Fibroblast of the conjunctiva (primary cell): ENCODE measurements around the gene TMEM167B.
"Not testable (repeated sequence)": the region's sequence is repeated elsewhere in the genome, so short reads cannot be mapped to it uniquely, and the experiment has no call there.

Experiments used
- DNase-seq: peaks from one replicate; pipeline ENCODE4 v3.0.0-alpha.2; 2010; ENCODE audit warnings: low read depth

Gene TMEM167B

DNA sequence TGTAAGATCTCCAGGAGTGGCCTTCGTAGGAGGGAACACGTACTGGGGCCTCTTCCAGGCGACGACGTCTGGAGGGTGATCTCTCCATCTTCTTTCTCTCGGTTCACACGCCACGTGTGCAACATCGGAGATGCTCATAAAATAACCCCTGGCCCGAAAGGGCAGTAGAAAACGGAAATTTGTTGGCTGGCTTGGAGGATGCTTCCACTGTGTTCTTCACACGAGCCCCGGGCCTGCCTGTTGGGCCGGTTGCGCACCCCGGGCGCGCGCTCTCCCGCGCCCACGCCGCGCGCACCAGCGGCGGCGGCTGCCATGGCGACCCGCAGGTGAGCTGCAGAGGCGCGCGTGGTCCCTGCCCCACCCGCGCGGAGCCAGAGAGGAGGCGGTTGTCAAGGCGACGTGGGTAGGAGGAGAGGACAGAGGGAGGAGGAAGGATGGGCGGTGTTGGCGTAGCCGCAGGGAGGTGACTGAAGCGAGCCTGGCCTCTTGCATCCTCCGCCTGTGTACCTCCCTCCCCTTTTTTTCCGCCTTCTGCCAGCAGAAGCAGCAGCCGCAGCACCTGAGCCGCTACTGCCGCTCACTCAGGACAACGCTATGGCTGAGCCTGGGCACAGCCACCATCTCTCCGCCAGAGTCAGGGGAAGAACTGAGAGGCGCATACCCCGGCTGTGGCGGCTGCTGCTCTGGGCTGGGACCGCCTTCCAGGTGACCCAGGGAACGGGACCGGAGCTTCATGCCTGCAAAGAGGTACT is 23.2 kb downstream of the TMEM167B start, which contains the start of gene ELAPOR1:
ELAPOR1 (plus strand) TSS at position 526 of the 752 bp plus-strand sequence; CDS start at position 595, 69 bp downstream.
- no peak for DNase-seq

DNA sequence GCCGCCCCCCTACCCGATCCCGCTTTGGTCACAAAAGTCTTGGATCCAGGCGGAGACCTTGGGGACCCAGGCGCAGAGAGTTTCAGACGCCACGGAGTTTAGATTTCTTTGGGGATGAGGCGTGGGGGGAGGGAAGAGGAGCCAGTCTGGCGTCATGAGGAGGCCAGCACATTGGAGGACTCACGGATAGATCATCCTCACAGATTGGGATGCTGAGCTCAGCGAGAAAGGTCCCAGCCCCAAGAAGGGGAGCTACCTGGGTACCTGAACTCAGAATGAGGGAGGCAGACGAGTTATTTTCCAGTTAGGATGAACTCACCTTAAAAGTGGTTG is 23.7 kb downstream of the TMEM167B start:
- DNase-seq = no peak

DNA sequence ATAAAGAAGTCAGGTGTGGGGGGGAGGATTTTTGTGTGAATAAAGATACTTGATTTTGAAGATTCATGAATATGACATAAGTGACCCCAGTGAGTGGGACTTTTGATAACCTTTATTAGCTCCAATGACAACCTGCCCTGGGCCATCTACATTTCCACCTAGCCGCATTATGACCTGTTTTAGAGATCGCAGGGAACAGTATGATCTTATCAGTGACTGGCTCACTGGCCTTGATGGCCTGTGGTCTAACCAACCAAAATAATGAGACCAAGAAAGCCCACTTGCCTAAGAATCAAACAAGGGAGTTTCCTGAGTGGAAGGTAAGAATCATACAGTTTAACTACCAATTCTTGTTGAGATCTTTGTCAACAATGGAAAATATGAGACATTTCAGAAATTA is 25.1 kb downstream of the TMEM167B start:
- no peak for DNase-seq

DNA sequence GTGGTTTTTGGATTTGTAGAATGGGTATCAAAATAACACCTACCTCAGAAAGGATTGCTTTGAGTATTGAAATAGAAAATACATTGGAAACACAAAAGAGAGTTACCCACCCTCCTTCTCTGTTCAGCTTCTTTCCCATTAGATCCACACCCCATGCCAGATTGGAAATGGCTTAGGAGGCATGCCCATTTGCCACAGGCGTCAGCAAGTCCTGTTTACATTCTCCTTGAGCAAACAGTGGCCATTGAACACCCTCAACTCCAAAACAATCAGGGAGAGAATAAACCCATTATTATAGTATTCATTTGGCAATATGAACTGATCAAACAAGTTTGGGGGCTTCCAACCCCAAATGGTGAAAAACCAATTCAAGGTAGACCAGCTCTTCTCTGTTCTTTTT is 25.7 kb downstream of the TMEM167B start:
- DNase-seq = no peak

DNA sequence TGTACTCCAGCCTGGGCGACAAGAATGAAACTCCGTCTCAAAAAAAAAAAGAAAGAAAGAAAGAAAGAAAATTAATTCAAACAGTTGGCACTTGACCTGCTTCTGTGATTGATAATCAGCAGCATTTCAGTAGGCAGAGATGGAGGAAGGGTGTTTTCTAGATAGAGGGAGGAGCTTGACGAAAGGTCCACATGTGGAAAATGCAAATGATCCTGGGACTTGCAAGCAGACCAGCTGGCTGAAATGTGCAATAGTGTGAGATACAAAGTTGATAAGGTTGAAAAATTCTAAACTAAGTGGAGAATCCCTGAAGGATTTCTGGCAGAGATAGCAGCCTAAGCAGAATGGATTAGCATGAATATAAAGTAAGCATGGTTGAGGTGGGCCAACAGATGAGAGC is 27.5 kb downstream of the TMEM167B start:
- DNase-seq = no peak

DNA sequence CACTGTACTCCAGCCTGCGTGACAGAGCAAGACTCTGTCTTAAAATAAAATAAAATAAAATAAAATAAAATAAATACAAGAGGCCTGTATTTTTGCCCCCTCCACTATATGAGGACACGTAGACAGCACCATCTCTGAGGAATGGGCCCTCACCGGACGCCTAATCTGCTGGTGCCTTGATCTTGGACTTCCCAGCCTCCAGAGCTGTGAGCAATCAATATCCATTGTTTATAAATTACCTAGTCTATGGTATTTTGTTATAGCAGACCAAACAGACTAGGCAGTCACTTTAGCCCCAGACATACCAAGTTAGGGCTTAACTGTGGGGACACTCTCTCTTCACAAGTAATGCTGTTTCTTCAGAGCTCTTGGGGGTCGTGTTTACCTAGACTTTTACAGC is 29.8 kb downstream of the TMEM167B start:
- DNase-seq = no peak

DNA sequence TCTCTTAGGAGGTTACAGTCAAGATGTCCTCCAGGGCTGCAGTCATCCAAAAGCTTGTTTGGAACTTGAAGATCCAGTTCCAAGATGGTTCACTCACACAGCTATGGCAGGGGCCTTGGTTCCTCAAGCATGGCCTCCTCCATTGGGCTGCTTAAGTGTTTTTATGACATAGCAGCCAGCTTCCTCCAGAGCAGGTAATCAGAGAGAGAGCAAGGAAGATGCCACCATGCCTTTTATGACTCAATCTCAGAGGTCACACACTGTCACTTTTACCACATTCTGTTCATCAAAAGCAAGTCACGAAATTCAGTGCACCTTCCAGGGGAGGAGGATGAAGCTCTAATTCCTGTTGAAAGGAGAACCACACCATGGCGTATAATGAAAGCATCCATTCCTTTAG is 40.5 kb downstream of the TMEM167B start:
- no peak for DNase-seq

DNA sequence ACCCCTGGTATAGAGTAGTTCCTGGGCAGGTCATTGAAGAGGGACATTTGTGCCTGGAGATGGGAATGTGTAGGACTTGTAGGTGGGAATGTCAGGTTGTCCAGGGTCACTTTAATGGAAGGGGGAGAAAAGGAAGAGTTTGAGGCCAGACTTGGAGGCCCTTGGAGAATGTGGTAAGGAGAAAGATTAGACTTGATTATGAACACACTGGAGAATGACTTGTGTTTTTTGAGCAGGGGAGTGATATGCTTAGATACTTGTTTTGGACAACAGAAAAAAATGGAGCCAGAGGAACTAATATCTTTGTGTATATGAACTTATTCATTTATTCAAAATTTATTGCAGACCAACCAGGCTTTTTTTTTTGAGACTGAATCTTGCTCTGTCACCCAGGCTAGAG is 41.2 kb downstream of the TMEM167B start:
- no peak for DNase-seq

DNA sequence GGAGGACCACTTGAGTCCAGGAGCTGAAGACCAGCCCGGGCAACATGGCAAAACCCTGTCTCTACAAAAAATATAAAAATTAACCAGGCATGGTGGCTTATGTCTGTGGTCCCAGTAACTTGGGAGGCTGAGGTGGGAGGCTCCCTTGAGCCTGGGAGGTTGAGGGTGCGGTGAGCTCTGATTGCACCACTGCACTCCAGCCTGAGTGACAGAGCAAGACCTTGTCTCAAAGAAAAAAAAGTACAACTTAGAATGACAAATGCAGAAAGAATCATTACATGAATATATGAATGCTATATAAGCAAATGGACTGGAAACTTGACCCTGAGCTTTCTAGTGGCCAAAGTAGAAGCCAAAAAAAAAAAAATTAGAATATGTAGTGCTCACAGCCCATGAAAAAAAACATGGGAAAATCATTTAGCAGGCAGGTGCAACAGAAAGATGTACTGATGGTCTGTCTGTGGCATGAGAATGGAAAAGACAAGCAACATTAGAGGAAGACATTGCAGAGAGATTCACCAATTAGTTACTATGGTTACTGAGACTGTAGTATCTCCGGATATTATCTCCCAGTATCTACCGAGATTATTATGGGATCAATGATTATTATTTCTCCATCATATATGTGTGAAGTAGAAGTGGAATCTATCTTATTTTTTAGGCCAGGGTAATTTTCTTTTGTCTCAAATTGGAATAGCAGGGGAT is 42.6 kb downstream of the TMEM167B start:
- no peak for DNase-seq

DNA sequence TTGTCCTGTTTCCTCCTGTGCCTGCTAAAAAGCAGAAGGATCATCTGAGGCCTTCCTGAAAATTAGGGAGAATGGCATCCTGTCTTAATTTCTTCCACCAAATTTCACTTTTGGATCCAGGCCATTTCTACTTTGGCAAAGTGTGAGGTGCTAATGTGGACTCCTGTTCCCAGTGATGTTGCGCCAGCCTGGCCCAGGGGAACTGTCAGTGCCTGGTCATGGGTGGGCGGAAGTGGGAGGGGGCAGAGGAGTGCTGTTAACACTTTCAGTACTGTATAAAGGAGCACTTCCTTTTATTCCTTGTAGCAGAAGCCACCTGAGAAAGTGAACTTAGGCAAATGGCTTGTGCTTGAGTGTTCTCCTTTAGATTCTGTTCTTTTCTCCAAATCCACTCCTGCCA is 43.3 kb downstream of the TMEM167B start:
- no peak for DNase-seq

DNA sequence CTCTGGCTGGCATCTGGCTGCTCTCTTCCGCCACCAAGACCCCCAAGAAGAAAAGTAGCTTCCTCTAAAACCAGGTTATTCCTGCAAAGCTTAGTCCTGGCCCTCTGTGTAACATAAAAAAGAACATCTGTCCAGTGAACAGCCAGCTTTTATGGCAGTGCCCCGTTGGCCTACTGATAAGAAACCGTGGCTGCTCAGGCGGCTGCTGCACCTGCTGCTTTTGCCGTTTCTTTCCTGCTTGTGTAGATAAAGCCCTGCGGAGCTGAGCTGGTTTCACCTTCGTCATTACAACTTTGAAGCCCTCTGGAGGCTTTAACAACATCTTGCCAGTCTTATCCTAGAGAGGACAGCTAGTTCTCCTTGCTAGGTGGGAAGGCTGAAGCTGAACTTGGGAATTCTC is 43.9 kb downstream of the TMEM167B start:
- no peak for DNase-seq

DNA sequence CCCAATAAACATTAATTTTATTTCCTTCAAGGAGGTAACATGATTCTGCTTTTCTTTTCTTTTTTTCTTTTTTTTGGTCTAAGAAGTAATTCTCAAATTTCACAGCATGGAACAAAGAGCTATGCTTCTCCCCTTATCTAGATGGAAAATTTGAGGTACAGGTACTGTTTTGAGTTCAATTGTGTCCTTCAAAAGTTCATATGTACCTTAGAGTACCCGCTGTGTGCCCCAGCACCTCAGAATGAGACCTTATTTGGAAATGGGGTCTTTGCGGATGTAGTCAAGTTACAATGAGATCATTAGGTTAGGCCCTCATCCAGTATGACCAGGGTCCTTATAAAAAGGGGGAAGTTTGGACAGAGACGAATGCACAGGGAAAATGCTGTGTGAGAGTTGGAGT is 45.4 kb downstream of the TMEM167B start:
- no peak for DNase-seq

DNA sequence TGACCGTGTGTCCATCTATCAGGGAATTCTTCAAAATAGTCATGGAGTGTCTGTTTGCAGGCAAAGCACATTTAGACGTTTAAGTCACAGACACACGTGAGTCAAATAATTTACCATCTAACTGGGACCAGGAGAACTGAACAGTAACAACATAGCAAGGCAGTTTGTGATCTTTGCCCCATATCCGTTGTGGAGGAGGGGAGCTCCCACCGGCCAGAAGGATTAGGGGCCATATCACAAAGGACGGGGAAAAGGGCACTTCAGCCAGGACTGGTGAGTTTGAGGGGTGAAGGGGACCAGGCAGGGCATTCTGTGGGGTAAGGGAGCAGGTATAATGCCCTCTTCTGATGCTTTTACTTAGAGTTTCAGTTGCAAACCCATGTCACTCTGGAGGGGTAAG is 46.2 kb downstream of the TMEM167B start:
- DNase-seq = no peak

DNA sequence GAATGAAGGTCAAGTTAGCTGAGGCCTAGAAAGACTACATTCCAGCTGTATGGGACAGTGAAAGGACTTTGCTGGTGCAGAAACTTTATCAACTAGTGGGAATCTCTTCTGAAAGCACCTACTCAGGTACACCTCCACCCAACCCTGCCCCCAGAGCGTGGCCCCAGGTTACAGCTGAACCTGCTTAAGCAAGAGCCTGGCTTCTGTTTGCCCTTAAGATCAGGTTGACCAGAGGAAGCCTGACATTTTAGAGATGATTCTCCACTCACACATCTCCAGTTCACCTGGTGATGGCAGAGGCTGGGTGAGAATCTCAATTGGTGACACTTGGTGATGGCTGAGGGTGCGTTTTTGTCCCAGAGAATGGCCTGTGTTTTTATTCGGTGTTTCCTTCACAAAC is 47.4 kb downstream of the TMEM167B start:
- no peak for DNase-seq

DNA sequence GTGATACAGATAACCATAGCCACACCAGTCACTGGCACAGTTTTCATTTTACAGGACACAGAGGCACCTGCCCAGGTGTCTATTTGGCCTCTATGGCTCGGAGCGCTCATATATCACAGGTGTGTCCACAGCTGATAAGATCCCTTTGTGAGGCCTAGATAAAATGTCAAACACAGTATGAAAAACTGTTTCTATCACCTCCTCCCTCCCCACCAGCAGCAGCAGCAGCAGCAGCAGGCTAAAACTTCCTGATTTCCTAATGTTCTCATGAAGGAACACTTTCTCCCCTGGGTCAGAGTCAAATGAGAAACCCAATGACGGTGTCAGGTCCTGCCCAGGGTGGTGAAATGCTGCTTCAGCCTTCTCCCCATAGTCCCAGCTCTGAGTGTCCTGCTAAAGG is 47.8 kb downstream of the TMEM167B start:
- DNase-seq = no peak

DNA sequence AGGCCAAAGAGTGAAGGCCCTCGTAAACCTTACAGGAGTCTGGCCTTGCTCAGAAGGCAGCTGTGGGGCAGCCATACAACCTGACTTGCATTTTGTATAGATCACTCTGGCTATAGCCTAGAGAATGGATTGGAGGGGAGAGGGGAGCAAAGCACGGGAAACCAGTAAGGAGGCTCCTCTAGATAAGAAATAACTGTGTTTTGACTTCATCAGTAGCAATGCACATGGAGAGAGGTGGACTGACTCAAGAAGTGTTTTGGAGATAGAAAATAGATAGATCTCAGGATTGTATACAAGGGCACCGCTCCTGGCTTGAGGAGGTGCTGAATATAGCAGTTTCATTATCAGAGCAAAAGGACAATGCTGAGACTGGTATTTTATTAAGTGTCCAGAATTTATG is 49.8 kb downstream of the TMEM167B start:
- DNase-seq = no peak

DNA sequence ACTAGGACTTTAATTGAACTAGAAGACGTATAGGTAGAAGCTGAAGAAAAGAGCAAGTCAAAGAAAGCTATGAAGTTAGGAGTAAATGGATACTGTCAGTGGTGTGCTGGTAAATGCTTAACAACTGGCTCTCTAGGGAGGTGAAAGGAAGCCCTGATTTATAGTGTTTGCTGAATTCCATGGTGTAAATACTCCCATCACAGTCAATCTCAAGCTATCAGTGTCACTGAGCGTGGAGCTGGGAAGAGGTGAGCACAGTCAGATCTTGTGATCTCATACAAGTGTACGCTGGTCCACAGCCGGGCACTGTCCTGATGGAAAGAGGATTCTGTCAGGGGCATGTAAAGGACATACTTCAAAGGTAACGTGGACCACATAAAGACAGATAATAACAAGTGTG is 51.7 kb downstream of the TMEM167B start:
- DNase-seq = no peak

DNA sequence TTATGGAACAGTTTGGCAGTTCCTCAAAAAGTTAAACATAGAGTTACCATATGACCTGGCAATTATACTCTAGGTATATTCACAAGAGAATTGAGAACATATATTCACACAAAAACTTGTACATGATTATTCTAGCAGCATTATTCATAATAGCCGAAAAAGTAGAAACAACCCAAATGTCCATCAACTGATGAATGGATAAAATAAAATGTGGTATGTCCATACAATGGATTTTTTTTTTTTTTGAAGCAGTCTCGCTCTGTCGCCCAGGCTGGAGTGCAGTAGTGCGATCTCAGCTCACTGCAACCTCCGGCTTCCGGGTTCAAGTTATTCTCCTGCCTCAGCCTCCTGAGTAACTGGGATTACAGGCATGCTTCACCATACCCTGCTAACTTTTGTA is 52.2 kb downstream of the TMEM167B start:
- not testable (repeated sequence) for DNase-seq
